Retinal pigment epithelial cell (primary cell): ENCODE data around the gene TTLL5.
A peak's percentile ranks its signal among the peaks of the same experiment; 100 is the strongest.

Source experiments
- DNase-seq: peaks from one replicate; pipeline ENCODE4 v3.0.0-alpha.2; 2010; ENCODE audit warnings: low read depth
- H3K4me3 ChIP-seq: 2 replicates; pipeline ENCODE4 v1.5.1; 2011; ENCODE audit warnings: mild to moderate bottlenecking, low read length, control low read depth, moderate library complexity
- CTCF ChIP-seq: conservative IDR thresholded peaks from 2 replicates; pipeline ENCODE4 v1.5.1; 2011; ENCODE audit warnings: low read depth, low read length, control low read depth, inconsistent platforms

Gene TTLL5

GRCh38 chr14:75793806-75794205 lies 132.8 kb downstream of the TTLL5 start:
- no peak overlapping the region for H3K4me3 ChIP-seq
- TF ChIP-seq CTCF = peak; percentile 51
- DNase-seq = peak; percentile 20

- H3K4me3 ChIP-seq = no peak overlapping the region
- peak; percentile 52 for TF ChIP-seq CTCF
- DNase-seq = peak; percentile 22
These were observed 133.6 kb downstream of the TTLL5 start for GRCh38 chr14:75794615-75795038.

GRCh38 chr14:75800792-75801191 lies 139.7 kb downstream of the TTLL5 start:
- TF ChIP-seq CTCF = peak; percentile 10

GRCh38 chr14:75802486-75802885 lies 141.4 kb downstream of the TTLL5 start:
- DNase-seq = no peak
- no peak for TF ChIP-seq CTCF
- no peak overlapping the region for H3K4me3 ChIP-seq

More at GRCh38 chr14:75800792-75801191, 139.7 kb downstream of the TTLL5 start:
- DNase-seq = no peak
- H3K4me3 ChIP-seq = no peak overlapping the region

- TF ChIP-seq CTCF = no peak
- no peak for DNase-seq
- no peak overlapping the region for H3K4me3 ChIP-seq
These were observed 142.7 kb downstream of the TTLL5 start for GRCh38 chr14:75803765-75804164.

- DNase-seq = no peak
- H3K4me3 ChIP-seq = no peak overlapping the region
- TF ChIP-seq CTCF = no peak
These were observed 143.7 kb downstream of the TTLL5 start for GRCh38 chr14:75804570-75805275.

- H3K4me3 ChIP-seq = no peak overlapping the region
- DNase-seq = no peak
- TF ChIP-seq CTCF = no peak
These were observed 144.6 kb downstream of the TTLL5 start for GRCh38 chr14:75805646-75806045.
